GM20000 (cell line): ENCODE data around the gene GZMM.

ENCODE experiments used
- DNase-seq: peaks from one replicate; pipeline ENCODE4 v3.0.0; 2012; ENCODE audit warnings: low spot score
- CTCF ChIP-seq: IDR thresholded peaks from 2 replicates; pipeline ENCODE4 v1.5.1; 2012; ENCODE audit warnings: mild to moderate bottlenecking, control low read depth; ENCODE audit errors: extremely low read depth, missing control alignments

GZMM gene

GRCh38 chr19:589693-590395 is 46.0 kb downstream of the GZMM start, which contains the start of gene HCN2:
Gene HCN2, plus strand, starts transcription at chr19:589881. Its CDS starts 65 bp downstream, at chr19:589946.
- DNase-seq = no peak
- no peak for TF ChIP-seq CTCF

- DNase-seq = no peak
- TF ChIP-seq CTCF = no peak
Observed at GRCh38 chr19:590396-590745, 46.5 kb downstream of the GZMM start.

DNA sequence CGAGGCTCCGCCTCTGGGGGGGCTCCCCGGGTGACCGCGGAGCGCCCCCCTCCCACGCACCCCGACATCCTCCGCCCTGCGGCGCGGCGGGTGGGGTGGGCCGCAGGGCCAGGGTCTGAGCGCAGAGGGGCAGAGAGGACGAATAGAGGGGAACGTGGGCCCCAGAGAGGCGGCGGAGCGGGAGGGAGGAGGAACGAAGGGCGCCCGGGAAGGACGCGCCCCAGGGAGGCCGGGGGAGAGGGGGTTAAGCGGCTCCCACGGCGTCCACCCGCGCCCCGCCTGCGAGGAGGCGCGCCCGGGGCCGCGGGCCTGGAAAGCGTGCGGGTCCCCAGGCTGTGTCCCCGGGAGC is 46.9 kb downstream of the GZMM start:
- no peak for DNase-seq
- no peak for TF ChIP-seq CTCF

DNA sequence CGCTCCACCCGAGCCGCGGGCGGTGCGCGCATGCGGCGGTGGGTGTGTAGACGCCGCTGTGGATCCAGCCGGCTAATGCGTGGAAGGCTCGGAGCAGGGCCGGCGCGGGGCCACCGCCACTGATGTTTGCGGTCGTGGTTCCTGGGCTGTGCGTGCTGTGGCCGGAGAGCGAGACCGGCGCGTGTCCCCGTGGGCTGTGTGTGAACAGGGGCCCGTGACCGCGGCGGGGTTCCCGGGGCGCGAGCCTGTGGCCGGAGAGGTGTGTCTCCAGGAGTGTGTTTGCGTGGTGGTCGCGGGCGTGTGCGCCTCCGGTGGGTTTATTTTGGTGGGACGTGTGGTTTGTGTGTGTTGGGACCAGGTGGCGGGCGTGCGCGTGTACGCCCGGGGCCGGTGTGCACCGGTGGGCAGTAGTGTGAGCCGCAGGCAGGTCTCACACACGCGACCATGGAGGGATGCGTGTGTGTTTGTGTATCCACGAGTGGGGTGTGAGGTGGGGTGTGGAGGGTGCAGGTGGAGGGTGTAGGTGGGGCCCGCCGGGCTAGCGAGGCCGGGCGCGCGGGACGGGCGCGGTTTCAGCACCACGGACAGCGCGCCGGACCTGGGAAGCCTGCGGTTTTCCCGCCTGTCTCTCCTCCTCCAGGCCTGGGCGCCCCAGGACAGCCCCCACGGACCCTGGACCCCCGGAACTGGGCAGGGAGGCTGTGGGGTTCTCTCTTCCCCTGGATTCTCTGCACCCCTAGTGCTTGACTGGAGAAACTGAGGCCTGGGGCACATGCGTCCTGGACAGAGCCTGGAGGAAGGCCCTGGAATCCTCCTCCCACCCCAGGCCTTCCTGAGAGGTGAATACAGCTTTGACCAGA is 47.5 kb downstream of the GZMM start:
- no peak for TF ChIP-seq CTCF
- no peak for DNase-seq

DNA sequence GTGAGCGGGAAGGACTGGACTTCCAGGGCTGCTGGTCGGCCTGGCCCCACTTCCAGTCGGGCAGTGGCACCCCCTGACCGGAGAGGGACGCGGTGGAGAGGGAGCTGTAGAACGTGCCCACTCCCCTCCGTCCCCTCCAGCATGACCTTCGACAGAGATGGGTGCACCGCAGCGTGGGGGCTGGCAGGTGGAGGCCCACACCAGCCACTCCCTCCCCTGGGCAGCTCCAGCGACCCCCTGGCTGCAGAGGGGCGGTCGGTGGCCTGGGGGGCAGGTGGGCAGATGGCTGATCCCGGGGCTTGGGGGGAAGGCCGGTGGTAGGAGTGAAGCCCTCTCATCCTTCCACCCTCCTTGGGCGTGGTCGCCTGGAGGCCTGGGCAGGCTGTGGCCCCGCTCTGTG is 48.2 kb downstream of the GZMM start:
- DNase-seq = no peak
- TF ChIP-seq CTCF = no peak

DNA sequence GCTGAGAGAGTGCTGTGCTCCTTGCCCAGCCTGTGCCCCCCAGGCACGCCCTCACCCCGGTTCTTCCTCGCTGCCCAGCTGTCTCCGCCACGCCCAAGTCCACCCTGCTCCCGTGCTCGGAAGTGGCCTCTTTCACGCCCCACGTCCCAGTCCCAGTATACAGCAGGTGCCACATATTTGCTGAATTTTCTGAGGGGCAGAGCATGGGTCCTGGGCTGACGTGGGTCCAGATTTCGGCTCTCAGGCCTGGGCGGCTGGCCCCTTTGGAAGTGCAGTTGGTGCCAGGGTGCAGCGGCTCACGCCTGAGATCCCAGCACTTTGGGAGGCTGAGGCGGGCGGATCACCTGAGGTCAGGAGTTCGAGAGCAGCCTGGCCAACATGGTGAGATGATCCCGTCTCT is 49.2 kb downstream of the GZMM start:
- TF ChIP-seq CTCF = no peak
- no peak for DNase-seq

- TF ChIP-seq CTCF = no peak
- no peak for DNase-seq
Observed at GRCh38 chr19:593505-593904, 49.7 kb downstream of the GZMM start.
